Measurements from ENCODE around the gene TGFBR3. TPM values are rescaled to one million over a fixed set of nuclear protein-coding genes. Genes with fewer than 3 reads are reported as not detected.
"Not testable (repeated sequence)": the region's sequence is repeated elsewhere in the genome, so short reads cannot be mapped to it uniquely, and the experiment has no call there.

The TGFBR3 gene
- total RNA-seq, 4 donors from 2014 or later, result 116 to 306 (median 171) TPM

GRCh38 chr1:91673613-91674012, 212.3 kb downstream of the TGFBR3 start:
- H3K36me3 ChIP-seq, result no peaks in the 10 kb centered on the region
- peak; percentile 88 to 90 for TF ChIP-seq EP300 (IDR thresholded peaks at IDR 0.05)
- TF ChIP-seq, protein P1, sequence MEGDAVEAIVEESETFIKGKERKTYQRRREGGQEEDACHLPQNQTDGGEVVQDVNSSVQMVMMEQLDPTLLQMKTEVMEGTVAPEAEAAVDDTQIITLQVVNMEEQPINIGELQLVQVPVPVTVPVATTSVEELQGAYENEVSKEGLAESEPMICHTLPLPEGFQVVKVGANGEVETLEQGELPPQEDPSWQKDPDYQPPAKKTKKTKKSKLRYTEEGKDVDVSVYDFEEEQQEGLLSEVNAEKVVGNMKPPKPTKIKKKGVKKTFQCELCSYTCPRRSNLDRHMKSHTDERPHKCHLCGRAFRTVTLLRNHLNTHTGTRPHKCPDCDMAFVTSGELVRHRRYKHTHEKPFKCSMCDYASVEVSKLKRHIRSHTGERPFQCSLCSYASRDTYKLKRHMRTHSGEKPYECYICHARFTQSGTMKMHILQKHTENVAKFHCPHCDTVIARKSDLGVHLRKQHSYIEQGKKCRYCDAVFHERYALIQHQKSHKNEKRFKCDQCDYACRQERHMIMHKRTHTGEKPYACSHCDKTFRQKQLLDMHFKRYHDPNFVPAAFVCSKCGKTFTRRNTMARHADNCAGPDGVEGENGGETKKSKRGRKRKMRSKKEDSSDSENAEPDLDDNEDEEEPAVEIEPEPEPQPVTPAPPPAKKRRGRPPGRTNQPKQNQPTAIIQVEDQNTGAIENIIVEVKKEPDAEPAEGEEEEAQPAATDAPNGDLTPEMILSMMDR (IDR thresholded peaks at IDR 0.05), result no peak
- peak overlapping the region in 2 of 4 donors; percentile 19 to 70 for H3K27ac ChIP-seq
- no peak for DNase-seq (ENCODE audit: low spot score in 2 of 2)
- H3K4me1 ChIP-seq, result peaks cover 0 to 14% (median 7%) of the 10 kb centered on the region in 4 donors
- WGBS, 2 donors, result 53 to 68% methylated on average over 3 of the region's 3 CpGs
- H3K4me3 ChIP-seq, result no peak overlapping the region
- H3K9me3 ChIP-seq, result no peaks in the 10 kb centered on the region
- H3K27me3 ChIP-seq, result no peaks in the 10 kb centered on the region

DNA sequence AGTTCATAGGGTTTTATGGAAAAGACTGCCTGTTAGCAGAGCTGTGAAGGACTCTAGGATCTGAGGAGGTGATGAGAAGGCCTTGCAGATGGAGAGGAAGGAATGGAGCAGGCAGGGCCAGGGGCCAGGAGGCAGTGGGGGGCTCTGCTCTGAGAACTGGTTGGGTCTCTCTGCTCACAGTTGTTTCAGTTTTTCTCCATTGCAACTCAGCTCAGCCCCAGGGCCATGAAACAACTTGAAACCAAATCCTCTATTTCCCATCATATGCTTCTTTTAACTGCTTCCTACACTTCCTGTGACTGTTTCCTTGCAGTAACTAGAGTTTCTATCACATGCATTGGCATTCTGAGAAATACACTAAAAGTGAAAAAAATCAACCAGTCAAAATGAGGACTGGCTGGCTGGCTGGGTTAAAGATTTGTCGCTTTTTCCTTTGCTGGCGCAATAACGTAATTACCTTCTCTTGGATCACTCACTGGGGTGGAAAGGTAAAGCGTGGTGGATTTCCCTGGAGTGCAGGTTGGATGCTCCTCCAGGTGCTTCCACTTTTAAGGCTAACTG, 213.3 kb downstream of the TGFBR3 start:
- peak overlapping the region in 1 of 4 donors; percentile 70 for H3K27ac ChIP-seq
- no peaks in the 10 kb centered on the region for H3K27me3 ChIP-seq
- TF ChIP-seq, protein P1 (IDR thresholded peaks at IDR 0.05), result no peak
- no peak for TF ChIP-seq POLR2A (IDR thresholded peaks at IDR 0.05)
- TF ChIP-seq EP300 (IDR thresholded peaks at IDR 0.05), result no peak
- H3K36me3 ChIP-seq, result no peaks in the 10 kb centered on the region
- DNase-seq (ENCODE audit: low spot score in 2 of 2), result no peak
- WGBS, 2 donors, result 95 to 100% methylated on average over 4 of the region's 4 CpGs
- no peak overlapping the region for H3K4me3 ChIP-seq
- peaks cover 0 to 14% (median 7%) of the 10 kb centered on the region in 4 donors for H3K4me1 ChIP-seq
- H3K9me3 ChIP-seq, result no peaks in the 10 kb centered on the region

- H3K36me3 ChIP-seq, result no peaks in the 10 kb centered on the region
- no peak for DNase-seq (ENCODE audit: low spot score in 2 of 2)
- H3K4me1 ChIP-seq, result peaks cover 0 to 14% (median 7%) of the 10 kb centered on the region in 4 donors
- 76 to 78% methylated on average over 4 of the region's 4 CpGs for WGBS, 2 donors
- TF ChIP-seq, protein P1 (IDR thresholded peaks at IDR 0.05), result no peak
- no peak for TF ChIP-seq EP300 (IDR thresholded peaks at IDR 0.05)
- no peak for TF ChIP-seq POLR2A (IDR thresholded peaks at IDR 0.05)
- H3K9me3 ChIP-seq, result no peaks in the 10 kb centered on the region
- H3K4me3 ChIP-seq, result no peak overlapping the region
- H3K27me3 ChIP-seq, result no peaks in the 10 kb centered on the region
- no peak overlapping the region for H3K27ac ChIP-seq
Measured at GRCh38 chr1:91670781-91671180, 215.2 kb downstream of the TGFBR3 start.

- no peaks in the 10 kb centered on the region for H3K9me3 ChIP-seq
- 93% methylated on average over 19 to 25 of the region's 25 CpGs for WGBS, 2 donors
- DNase-seq (ENCODE audit: low spot score in 2 of 2), result no peak
- no peaks in the 10 kb centered on the region for H3K36me3 ChIP-seq
- no peaks in the 10 kb centered on the region for H3K27me3 ChIP-seq
- H3K4me3 ChIP-seq, result no peak overlapping the region
- TF ChIP-seq, protein P1 (IDR thresholded peaks at IDR 0.05), result no peak
- TF ChIP-seq EP300 (IDR thresholded peaks at IDR 0.05) (no peak), POLR2A (IDR thresholded peaks at IDR 0.05) (no peak)
- H3K27ac ChIP-seq, result no peak overlapping the region
- peaks cover 0 to 14% (median 7%) of the 10 kb centered on the region in 4 donors for H3K4me1 ChIP-seq
Measured at GRCh38 chr1:91669584-91670350, 216.2 kb downstream of the TGFBR3 start.

DNA sequence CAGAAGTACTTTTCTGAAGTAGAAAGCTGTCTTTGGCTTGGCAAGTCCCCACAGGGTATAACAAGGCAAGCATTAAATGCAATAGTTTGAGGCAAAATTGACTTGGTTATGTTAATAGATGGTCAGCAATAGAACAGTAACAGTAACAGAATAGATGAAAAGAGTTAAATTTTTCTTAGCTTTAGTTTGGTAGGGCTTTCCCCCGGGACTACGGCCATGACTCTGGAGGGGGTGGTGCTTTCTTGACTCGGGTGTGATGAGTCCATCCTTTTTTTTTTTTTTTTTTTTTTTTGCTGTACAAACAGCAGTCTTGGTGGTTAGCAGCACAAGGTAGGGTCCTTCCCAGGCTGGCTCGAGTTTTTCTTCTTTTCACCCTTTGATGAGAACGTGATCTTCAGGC, 219.3 kb downstream of the TGFBR3 start:
- H3K4me1 ChIP-seq; H3K36me3 ChIP-seq; H3K27me3 ChIP-seq; H3K27ac ChIP-seq; H3K9me3 ChIP-seq; DNase-seq (ENCODE audit: low spot score in 2 of 2); H3K4me3 ChIP-seq: not testable (repeated sequence)
- WGBS, 2 donors, result 33 to 36% methylated on average over 5 of the region's 5 CpGs
